H1 (cell line): ENCODE data around the gene ADIPOQ. TPM values are rescaled to one million over a fixed set of nuclear protein-coding genes. Genes with fewer than 3 reads are reported as not detected.

ENCODE experiments used
- POLR2A ChIP-seq, 2 experiments: IDR thresholded peaks; 1 replicate in 1 of 2; 2 replicates in 1 of 2; pipeline ENCODE4 v1.6.1; 2011; ENCODE audit warnings: low read depth in 2 of 2, low read length in 2 of 2, mild to moderate bottlenecking in 2 of 2; ENCODE audit errors: control extremely low read depth in 1 of 2
- TEAD4 ChIP-seq: IDR thresholded peaks from 2 replicates; pipeline ENCODE4 v1.6.1; 2012; ENCODE audit warnings: low read depth, low read length, inconsistent platforms, mixed read lengths
- polyA plus RNA-seq, 7 experiments: library from polyadenylated mRNA; depleted of rRNA in 3 of 7; stranded (reverse) in 5 of 7; unstranded in 2 of 7; fragments of >200 nt in 5 of 7; fragments of 200-250 nt in 2 of 7; gene quantifications; 1 replicate in 5 of 7; 2 replicates in 1 of 7; 4 replicates in 1 of 7; pipeline versions ENCODE4 v1.2.1 to v1.2.3, GENCODE V29; 2011 to 2013; ENCODE audit warnings: missing spikeins in 2 of 7, mixed read lengths in 2 of 7
- total RNA-seq: library from RNA; stranded (reverse); fragmentation: NEBNext Ultra II Directional; extraction: Animal tissue kit (Norgen Biotek cat#: 25700); gene quantifications from 2 replicates; pipeline ENCODE4 v1.2.1, GENCODE V29; 2021

The ADIPOQ gene
- total and polyA plus RNA-seq, 2 of the 8 experiments (the other 6 are each of a cell fraction or from before 2014, with no cell fraction given) = not detected

DNA sequence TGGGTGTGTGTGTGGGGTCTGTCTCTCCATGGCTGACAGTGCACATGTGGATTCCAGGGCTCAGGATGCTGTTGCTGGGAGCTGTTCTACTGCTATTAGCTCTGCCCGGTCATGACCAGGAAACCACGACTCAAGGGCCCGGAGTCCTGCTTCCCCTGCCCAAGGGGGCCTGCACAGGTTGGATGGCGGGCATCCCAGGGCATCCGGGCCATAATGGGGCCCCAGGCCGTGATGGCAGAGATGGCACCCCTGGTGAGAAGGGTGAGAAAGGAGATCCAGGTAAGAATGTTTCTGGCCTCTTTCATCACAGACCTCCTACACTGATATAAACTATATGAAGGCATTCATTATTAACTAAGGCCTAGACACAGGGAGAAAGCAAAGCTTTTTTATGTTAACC lies 10.5 kb downstream of the ADIPOQ start (continued):
- TF ChIP-seq TEAD4 = no peak
- no peak for TF ChIP-seq POLR2A (IDR thresholded peaks at IDR 0.05; ENCODE audit: control extremely low read depth in 1 of 2, low read depth in 2 of 2, low read length in 2 of 2)
